IMR-90 (cell line): ENCODE measurements around the gene ACVRL1. TPM values are rescaled to one million over a fixed set of nuclear protein-coding genes. Genes with fewer than 3 reads are reported as not detected.

Source experiments
- ATAC-seq: fragments of 200-7000 bp; cut with Tn5 transposase; 2 replicates; pipeline ENCODE4 v1.9.1; 2020; ENCODE audit warnings: low read depth, mild to moderate bottlenecking, moderate library complexity
- BruUV-seq: library from RNA; stranded (reverse); fragments of 400-500 nt; replicated peaks from 2 replicates; lab custom pipeline; 2021; lab: Mats Ljungman, UMichigan
- CTCF ChIA-PET: fragments of 300-600 bp; formaldehyde crosslinking; extraction: SDS; loops from one replicate; lab custom pipeline; 2021; ENCODE audit warnings: antibody characterized with exemption; lab: Yijun Ruan, JAX
- POLR2A ChIA-PET: fragments of 300-600 bp; sonication (Branson Sonifier 250); formaldehyde crosslinking; loops from one replicate; lab custom pipeline; 2022; ENCODE audit warnings: antibody characterized with exemption; ENCODE audit not compliant: unreplicated experiment; lab: Charles Lee
- DNase-seq: peaks from one replicate; pipeline ENCODE4 v3.0.0; 2013
- H2AFZ ChIP-seq: replicated peaks from 2 replicates; pipeline ENCODE3; 2013; ENCODE audit warnings: low read length, mild to moderate bottlenecking; ENCODE audit not compliant: poor library complexity
- H2AK5ac ChIP-seq: 2 replicates; pipeline ENCODE4 v1.6.1; 2013; ENCODE audit warnings: low read depth, low read length, inconsistent platforms
- H2AK9ac ChIP-seq: replicated peaks from 2 replicates; pipeline ENCODE3; 2013; ENCODE audit warnings: mild to moderate bottlenecking, low read depth, low read length, moderate library complexity; ENCODE audit not compliant: poor library complexity
- H2BK120ac ChIP-seq: 2 replicates; pipeline ENCODE4 v1.6.1; 2013; ENCODE audit warnings: low read depth, low read length, inconsistent platforms
- H2BK15ac ChIP-seq: 3 replicates; pipeline ENCODE4 v1.6.1; 2013; ENCODE audit warnings: low read depth, low read length, inconsistent platforms
- H2BK20ac ChIP-seq: 2 replicates; pipeline ENCODE4 v1.6.1; 2013; ENCODE audit warnings: low read depth, mild to moderate bottlenecking, inconsistent platforms, low read length, moderate library complexity
- H2BK5ac ChIP-seq: 2 replicates; pipeline ENCODE4 v1.6.1; 2013; ENCODE audit warnings: mild to moderate bottlenecking, low read depth, low read length, inconsistent platforms; ENCODE audit not compliant: poor library complexity, severe bottlenecking
- H3K14ac ChIP-seq: replicated peaks from 2 replicates; pipeline ENCODE4 v1.6.1; 2013; ENCODE audit warnings: low read depth, low read length, inconsistent platforms
- H3K18ac ChIP-seq: 2 replicates; pipeline ENCODE4 v1.6.1; 2013; ENCODE audit warnings: low read depth, low read length, control low read depth
- H3K23ac ChIP-seq: 2 replicates; pipeline ENCODE4 v1.6.1; 2013; ENCODE audit warnings: low read depth, low read length, inconsistent platforms
- H3K27ac ChIP-seq: 2 replicates; pipeline ENCODE4 v1.5.1; 2013; ENCODE audit warnings: mild to moderate bottlenecking, control low read depth, low read length; ENCODE audit not compliant: insufficient read depth
- H3K27me3 ChIP-seq: 2 replicates; pipeline ENCODE4 v1.6.1; 2013; ENCODE audit warnings: low read length; ENCODE audit not compliant: control insufficient read depth, insufficient read depth
- H3K36me3 ChIP-seq: 2 replicates; pipeline ENCODE4 v1.6.1; 2013; ENCODE audit warnings: low read length, mixed read lengths; ENCODE audit not compliant: control insufficient read depth, insufficient read depth
- H3K4ac ChIP-seq: 2 replicates; pipeline ENCODE4 v1.6.1; 2013; ENCODE audit warnings: low read depth, low read length, inconsistent platforms
- H3K4me1 ChIP-seq: 2 replicates; pipeline ENCODE4 v1.6.1; 2013; ENCODE audit warnings: low read length, mixed read lengths; ENCODE audit not compliant: control insufficient read depth, insufficient read depth
- H3K4me2 ChIP-seq: 2 replicates; pipeline ENCODE4 v1.6.1; 2013; ENCODE audit warnings: low read depth, mild to moderate bottlenecking, control low read depth, low read length, moderate library complexity
- H3K4me3 ChIP-seq: 2 replicates; pipeline ENCODE4 v1.5.1; 2013; ENCODE audit warnings: low read depth, mild to moderate bottlenecking, control low read depth, low read length, moderate library complexity; ENCODE audit not compliant: insufficient read depth
- H3K56ac ChIP-seq: 2 replicates; pipeline ENCODE4 v1.6.1; 2013; ENCODE audit warnings: low read length, inconsistent platforms; ENCODE audit not compliant: insufficient read depth; ENCODE audit errors: extremely low read depth
- H3K79me1 ChIP-seq, 2 experiments: 2 replicates each; pipeline ENCODE4 v1.6.1; 2013; ENCODE audit warnings: low read length in 2 of 2, inconsistent platforms in 1 of 2, low read depth in 1 of 2
- H3K9ac ChIP-seq: 2 replicates; pipeline ENCODE4 v1.6.1; 2013; ENCODE audit warnings: low read depth, low read length, control low read depth
- H3K9me1 ChIP-seq: 2 replicates; pipeline ENCODE4 v1.6.1; 2013; ENCODE audit warnings: low read length, inconsistent platforms; ENCODE audit not compliant: insufficient read depth
- H3K9me3 ChIP-seq: 2 replicates; pipeline ENCODE4 v1.6.1; 2013; ENCODE audit warnings: low read length; ENCODE audit not compliant: control insufficient read depth, insufficient read depth
- H4K20me1 ChIP-seq: 2 replicates; pipeline ENCODE4 v1.6.1; 2013; ENCODE audit warnings: low read length, inconsistent platforms; ENCODE audit not compliant: insufficient read depth
- H4K5ac ChIP-seq: 2 replicates; pipeline ENCODE4 v1.6.1; 2013; ENCODE audit warnings: mild to moderate bottlenecking, low read depth, low read length, control low read depth
- H4K8ac ChIP-seq, 2 experiments: 2 replicates each; pipeline ENCODE4 v1.6.1; 2013; ENCODE audit warnings: low read depth in 2 of 2, low read length in 2 of 2, control low read depth in 1 of 2, inconsistent platforms in 1 of 2
- H4K91ac ChIP-seq: 2 replicates; pipeline ENCODE4 v1.6.1; 2013; ENCODE audit warnings: low read depth, low read length, inconsistent platforms; ENCODE audit not compliant: insufficient read depth
- BHLHE40 ChIP-seq: fragments of 150-350 bp; IDR thresholded peaks from 2 replicates; pipeline ENCODE4 v1.6.1; 2016; ENCODE audit warnings: mild to moderate bottlenecking, low read depth, low read length
- CEBPB ChIP-seq: IDR thresholded peaks from 2 replicates; pipeline ENCODE4 v1.6.1; 2012; ENCODE audit warnings: low read depth, low read length, improper control_type of control experiment
- POLR2A ChIP-seq: IDR thresholded peaks from 2 replicates; pipeline ENCODE4 v1.6.1; 2012; ENCODE audit warnings: mild to moderate bottlenecking, low read depth, low read length
- RFX5 ChIP-seq: IDR thresholded peaks from 2 replicates; pipeline ENCODE4 v1.8.0; 2012; ENCODE audit warnings: low read depth, mild to moderate bottlenecking, low read length, moderate library complexity
- WGBS, 2 experiments: methylation state at CpG; one replicate each; pipeline versions ENCODE4 v1.1.5 to v1.1.7; 2013; ENCODE audit warnings: missing lambda C conversion rate in 2 of 2; ENCODE audit not compliant: insufficient read length in 1 of 2; ENCODE audit errors: extremely low coverage in 2 of 2; 5-methylcytosine and 5-hydroxymethylcytosine counted together
- dilution Hi-C: fragments of 300-500 bp; cut with HindIII; formaldehyde crosslinking; loops from one replicate; pipeline ENCODE4 v1.14.3; 2018; ENCODE audit warnings: low sequenced_read_pairs; ENCODE audit not compliant: unreplicated experiment
- in situ Hi-C: fragments of 300-500 bp; cut with MboI; formaldehyde crosslinking; loops from 3 replicates; pipeline ENCODE4 v1.14.3; 2019; ENCODE audit warnings: low sequenced_read_pairs, inconsistent platforms, mixed read lengths
- intact Hi-C: fragments of 100-400 bp; cut with micrococcal nuclease; formaldehyde crosslinking; loops from 2 replicates; pipeline ENCODE4 v1.10.0; 2022
- polyA plus RNA-seq, 3 experiments: library from polyadenylated mRNA; depleted of rRNA; stranded (reverse); fragments of >200 nt; gene quantifications; 2 replicates each; pipeline ENCODE4 v1.2.3, GENCODE V29; 2012; ENCODE audit warnings: low replicate concordance in 1 of 3
- total RNA-seq: library from RNA; depleted of rRNA; stranded (reverse); fragments of >200 nt; gene quantifications from 2 replicates; pipeline ENCODE4 v1.2.3, GENCODE V29; 2012
- TF ChIP-seq, protein P1 (sequence below): conservative IDR thresholded peaks from 2 replicates; pipeline ENCODE4 v1.5.1; 2012; ENCODE audit warnings: mild to moderate bottlenecking, low read depth, low read length, improper control_type of control experiment

The ACVRL1 gene
- total and polyA plus RNA-seq, 2 of the 4 experiments (the other 2 are of a cell fraction): 6.4 to 7.5 TPM

DNA sequence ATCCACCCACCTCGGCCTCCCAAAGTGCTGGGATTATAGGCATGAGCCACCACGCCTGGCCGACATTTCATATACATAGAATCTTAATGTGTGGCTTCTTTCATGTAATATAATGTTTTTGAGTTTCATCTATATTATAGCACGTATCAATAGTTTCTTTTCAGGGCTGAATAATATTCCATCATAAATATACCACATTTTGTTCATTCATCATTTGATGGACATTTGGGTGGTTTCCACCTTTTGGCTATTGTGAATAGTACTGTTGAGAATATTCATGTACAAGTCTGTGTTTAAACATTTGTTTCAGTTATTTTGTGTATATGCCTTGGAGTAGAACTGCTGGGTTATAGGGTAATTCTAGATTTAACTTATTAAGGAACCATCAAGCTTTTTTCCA lies 56.2 kb downstream of the ACVRL1 start:
- peaks cover 7% of the 10 kb centered on the region for H3K4me1 ChIP-seq
- H3K4ac ChIP-seq: no peak overlapping the region
- intact Hi-C loops (no loop called here), in situ Hi-C loops (no loop called here), dilution Hi-C loops (loop anchor here (25.0 kb wide), 1 partner anchor 101 kb away; no protein-coding TSS in a partner anchor)
- no TSS peak for BruUV-seq
- no peak overlapping the region for H3K18ac ChIP-seq
- POLR2A ChIA-PET: interaction anchor here (1.1 kb wide), 1 partner anchor 52 kb away, joined by 5 read pairs; no protein-coding TSS in a partner anchor
- no peak overlapping the region for H3K14ac ChIP-seq
- H4K8ac ChIP-seq: no peak overlapping the region
- H3K56ac ChIP-seq: no peak overlapping the region
- peaks cover 22% of the 10 kb centered on the region; the same call in 1 of the 2 replicates for H4K20me1 ChIP-seq
- no peak overlapping the region for H3K4me2 ChIP-seq
- H2AK9ac ChIP-seq: no peak overlapping the region
- no peaks in the 10 kb centered on the region for H3K27me3 ChIP-seq
- H2AK5ac ChIP-seq: no peak overlapping the region
- no peak overlapping the region for H3K9ac ChIP-seq
- H4K5ac ChIP-seq: no peak overlapping the region
- H2AFZ ChIP-seq: no peak overlapping the region
- no peak overlapping the region for H3K27ac ChIP-seq
- DNase-seq: no peak
- H2BK120ac ChIP-seq: no peak overlapping the region
- no peak overlapping the region for H2BK15ac ChIP-seq
- no peak overlapping the region for H2BK5ac ChIP-seq
- H4K91ac ChIP-seq: no peak overlapping the region
- TF ChIP-seq BHLHE40: no peak
- no peak for TF ChIP-seq RFX5
- TF ChIP-seq, protein P1, sequence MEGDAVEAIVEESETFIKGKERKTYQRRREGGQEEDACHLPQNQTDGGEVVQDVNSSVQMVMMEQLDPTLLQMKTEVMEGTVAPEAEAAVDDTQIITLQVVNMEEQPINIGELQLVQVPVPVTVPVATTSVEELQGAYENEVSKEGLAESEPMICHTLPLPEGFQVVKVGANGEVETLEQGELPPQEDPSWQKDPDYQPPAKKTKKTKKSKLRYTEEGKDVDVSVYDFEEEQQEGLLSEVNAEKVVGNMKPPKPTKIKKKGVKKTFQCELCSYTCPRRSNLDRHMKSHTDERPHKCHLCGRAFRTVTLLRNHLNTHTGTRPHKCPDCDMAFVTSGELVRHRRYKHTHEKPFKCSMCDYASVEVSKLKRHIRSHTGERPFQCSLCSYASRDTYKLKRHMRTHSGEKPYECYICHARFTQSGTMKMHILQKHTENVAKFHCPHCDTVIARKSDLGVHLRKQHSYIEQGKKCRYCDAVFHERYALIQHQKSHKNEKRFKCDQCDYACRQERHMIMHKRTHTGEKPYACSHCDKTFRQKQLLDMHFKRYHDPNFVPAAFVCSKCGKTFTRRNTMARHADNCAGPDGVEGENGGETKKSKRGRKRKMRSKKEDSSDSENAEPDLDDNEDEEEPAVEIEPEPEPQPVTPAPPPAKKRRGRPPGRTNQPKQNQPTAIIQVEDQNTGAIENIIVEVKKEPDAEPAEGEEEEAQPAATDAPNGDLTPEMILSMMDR: no peak
- no peak for TF ChIP-seq CEBPB
- TF ChIP-seq POLR2A: no peak
- no peaks in the 10 kb centered on the region for H3K9me3 ChIP-seq
- H3K4me3 ChIP-seq: no peak overlapping the region
- peaks cover 11% of the 10 kb centered on the region for H3K9me1 ChIP-seq
- CTCF ChIA-PET: no interaction called here
- H3K36me3 ChIP-seq: peaks cover 7% of the 10 kb centered on the region
- no peak for ATAC-seq
- no peak overlapping the region for H2BK20ac ChIP-seq
- peaks cover 34 to 76% of the 10 kb centered on the region in 2 experiments for H3K79me1 ChIP-seq
- WGBS, 2 experiments: no CpG with 5 or more reads among the region's 4 CpGs
- no peak overlapping the region for H3K23ac ChIP-seq
